GM23338 (cell line): ENCODE measurements around the gene NAPB.

ENCODE experiments used
- CREB1 ChIP-seq: fragments of 250-450 bp; sonication (Bioruptor Pico); IDR thresholded peaks from 2 replicates; pipeline ENCODE4 v1.5.0; 2020; ENCODE audit warnings: low read depth, mild to moderate bottlenecking, moderate library complexity
- EZH2 ChIP-seq: fragments of 200-600 bp; sonication (generic); IDR thresholded peaks from one replicate; pipeline ENCODE4 v1.8.0; 2017; ENCODE audit warnings: antibody characterized with exemption, mild to moderate bottlenecking, low read depth; ENCODE audit not compliant: unreplicated experiment
- EZH2phosphoT487 ChIP-seq: fragments of 200-600 bp; sonication (generic); IDR thresholded peaks from one replicate; pipeline ENCODE4 v1.8.1; 2018; ENCODE audit warnings: antibody characterized with exemption; ENCODE audit not compliant: unreplicated experiment
- JUNB ChIP-seq: IDR thresholded peaks from one replicate; pipeline ENCODE4 v1.6.1; 2016; ENCODE audit warnings: antibody characterized with exemption; ENCODE audit not compliant: unreplicated experiment
- POLR2AphosphoS5 ChIP-seq: IDR thresholded peaks from 2 replicates; pipeline ENCODE4 v1.6.1; 2016; ENCODE audit warnings: antibody characterized with exemption, low read depth
- TF ChIP-seq, protein P1 (sequence below), 2 experiments: fragments of 200-600 bp in 1 of 2; sonication (generic) in 1 of 2; conservative IDR thresholded peaks; 2 replicates each; pipeline versions ENCODE4 v1.5.1 to v1.6.1; 2016 to 2017; ENCODE audit warnings: antibody characterized with exemption in 2 of 2, low read depth in 2 of 2, mild to moderate bottlenecking in 2 of 2, moderate library complexity in 1 of 2
- TF ChIP-seq, protein P2 (sequence below): IDR thresholded peaks from one replicate; pipeline ENCODE4 v1.6.1; 2018; ENCODE audit warnings: antibody characterized with exemption; ENCODE audit not compliant: unreplicated experiment

DNA sequence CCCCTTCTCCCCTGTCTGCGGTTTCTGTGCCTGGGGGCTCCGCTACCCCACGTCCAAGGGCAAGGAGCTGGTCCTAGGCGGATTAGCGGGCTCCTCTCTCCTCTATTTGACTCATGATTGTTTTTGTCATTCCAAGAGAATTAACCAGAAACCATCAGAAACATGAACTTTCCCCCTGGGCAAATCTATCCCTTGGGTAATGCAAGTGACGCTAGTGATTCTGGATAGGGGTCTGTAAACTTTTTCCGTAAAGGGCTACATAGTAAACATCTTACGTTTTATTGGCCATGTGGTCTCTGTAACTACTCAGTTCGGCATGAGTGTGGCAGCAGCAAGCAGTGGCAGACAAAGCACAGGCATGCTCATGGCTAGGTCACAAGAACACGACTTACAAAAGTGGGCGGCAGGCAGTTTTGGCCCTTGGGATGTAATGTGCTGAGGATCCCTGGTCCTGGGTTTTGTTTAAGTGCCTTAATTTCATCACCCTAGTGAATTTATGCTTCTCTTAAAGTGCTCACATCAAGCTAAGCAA lies 30.7 kb upstream of the NAPB start:
- TF ChIP-seq, protein P1, sequence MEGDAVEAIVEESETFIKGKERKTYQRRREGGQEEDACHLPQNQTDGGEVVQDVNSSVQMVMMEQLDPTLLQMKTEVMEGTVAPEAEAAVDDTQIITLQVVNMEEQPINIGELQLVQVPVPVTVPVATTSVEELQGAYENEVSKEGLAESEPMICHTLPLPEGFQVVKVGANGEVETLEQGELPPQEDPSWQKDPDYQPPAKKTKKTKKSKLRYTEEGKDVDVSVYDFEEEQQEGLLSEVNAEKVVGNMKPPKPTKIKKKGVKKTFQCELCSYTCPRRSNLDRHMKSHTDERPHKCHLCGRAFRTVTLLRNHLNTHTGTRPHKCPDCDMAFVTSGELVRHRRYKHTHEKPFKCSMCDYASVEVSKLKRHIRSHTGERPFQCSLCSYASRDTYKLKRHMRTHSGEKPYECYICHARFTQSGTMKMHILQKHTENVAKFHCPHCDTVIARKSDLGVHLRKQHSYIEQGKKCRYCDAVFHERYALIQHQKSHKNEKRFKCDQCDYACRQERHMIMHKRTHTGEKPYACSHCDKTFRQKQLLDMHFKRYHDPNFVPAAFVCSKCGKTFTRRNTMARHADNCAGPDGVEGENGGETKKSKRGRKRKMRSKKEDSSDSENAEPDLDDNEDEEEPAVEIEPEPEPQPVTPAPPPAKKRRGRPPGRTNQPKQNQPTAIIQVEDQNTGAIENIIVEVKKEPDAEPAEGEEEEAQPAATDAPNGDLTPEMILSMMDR (conservative IDR thresholded peaks at IDR 0.05; ENCODE audit: low read depth in 2 of 2) = no peak
- no peak for TF ChIP-seq CREB1 (CRISPR knock-in tag)
- TF ChIP-seq EZH2 = no peak
- TF ChIP-seq, protein P2, sequence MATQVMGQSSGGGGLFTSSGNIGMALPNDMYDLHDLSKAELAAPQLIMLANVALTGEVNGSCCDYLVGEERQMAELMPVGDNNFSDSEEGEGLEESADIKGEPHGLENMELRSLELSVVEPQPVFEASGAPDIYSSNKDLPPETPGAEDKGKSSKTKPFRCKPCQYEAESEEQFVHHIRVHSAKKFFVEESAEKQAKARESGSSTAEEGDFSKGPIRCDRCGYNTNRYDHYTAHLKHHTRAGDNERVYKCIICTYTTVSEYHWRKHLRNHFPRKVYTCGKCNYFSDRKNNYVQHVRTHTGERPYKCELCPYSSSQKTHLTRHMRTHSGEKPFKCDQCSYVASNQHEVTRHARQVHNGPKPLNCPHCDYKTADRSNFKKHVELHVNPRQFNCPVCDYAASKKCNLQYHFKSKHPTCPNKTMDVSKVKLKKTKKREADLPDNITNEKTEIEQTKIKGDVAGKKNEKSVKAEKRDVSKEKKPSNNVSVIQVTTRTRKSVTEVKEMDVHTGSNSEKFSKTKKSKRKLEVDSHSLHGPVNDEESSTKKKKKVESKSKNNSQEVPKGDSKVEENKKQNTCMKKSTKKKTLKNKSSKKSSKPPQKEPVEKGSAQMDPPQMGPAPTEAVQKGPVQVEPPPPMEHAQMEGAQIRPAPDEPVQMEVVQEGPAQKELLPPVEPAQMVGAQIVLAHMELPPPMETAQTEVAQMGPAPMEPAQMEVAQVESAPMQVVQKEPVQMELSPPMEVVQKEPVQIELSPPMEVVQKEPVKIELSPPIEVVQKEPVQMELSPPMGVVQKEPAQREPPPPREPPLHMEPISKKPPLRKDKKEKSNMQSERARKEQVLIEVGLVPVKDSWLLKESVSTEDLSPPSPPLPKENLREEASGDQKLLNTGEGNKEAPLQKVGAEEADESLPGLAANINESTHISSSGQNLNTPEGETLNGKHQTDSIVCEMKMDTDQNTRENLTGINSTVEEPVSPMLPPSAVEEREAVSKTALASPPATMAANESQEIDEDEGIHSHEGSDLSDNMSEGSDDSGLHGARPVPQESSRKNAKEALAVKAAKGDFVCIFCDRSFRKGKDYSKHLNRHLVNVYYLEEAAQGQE = no peak
- no peak for TF ChIP-seq POLR2AphosphoS5
- no peak for TF ChIP-seq EZH2phosphoT487
- no peak for TF ChIP-seq JUNB
